Suprapubic skin (tissue), 4 donors: ENCODE data around the gene BAAT. TPM values are rescaled to one million over a fixed set of nuclear protein-coding genes. Genes with fewer than 3 reads are reported as not detected.

ENCODE experiments used
- DNase-seq, 2 donors: peaks; one replicate each; pipeline ENCODE4 v3.0.0-alpha.2; 2019; ENCODE audit warnings: low spot score in 2 of 2
- H3K27ac ChIP-seq: fragments of 200-600 bp; sonication (generic); one replicate; pipeline ENCODE4 v1.5.1; 2019
- H3K27me3 ChIP-seq: fragments of 200-600 bp; sonication (generic); one replicate; pipeline ENCODE4 v1.5.1; 2019
- H3K36me3 ChIP-seq: fragments of 200-600 bp; sonication (generic); one replicate; pipeline ENCODE4 v1.5.1; 2019
- H3K4me1 ChIP-seq: fragments of 200-600 bp; sonication (generic); one replicate; pipeline ENCODE4 v1.5.1; 2019
- H3K4me3 ChIP-seq: fragments of 200-600 bp; sonication (generic); one replicate; pipeline ENCODE4 v1.5.1; 2019; ENCODE audit warnings: mild to moderate bottlenecking
- H3K9me3 ChIP-seq: fragments of 200-600 bp; sonication (generic); one replicate; pipeline ENCODE4 v1.5.1; 2019
- EP300 ChIP-seq: sonication (generic); formaldehyde crosslinking; IDR thresholded peaks from one replicate; pipeline ENCODE4 v1.6.1; 2017; ENCODE audit warnings: antibody characterized with exemption
- POLR2A ChIP-seq, 2 donors: fragments of 450-650 bp; IDR thresholded peaks; one replicate each; pipeline ENCODE4 v1.6.1; 2017; ENCODE audit warnings: antibody characterized with exemption in 2 of 2, mild to moderate bottlenecking in 2 of 2, moderate library complexity in 2 of 2
- POLR2AphosphoS5 ChIP-seq, 3 donors: sonication (generic); formaldehyde crosslinking; IDR thresholded peaks; one replicate each; pipeline ENCODE4 v1.6.1; 2017; ENCODE audit warnings: antibody characterized with exemption in 3 of 3
- WGBS: methylation state at CpG from one replicate; pipeline ENCODE4 v1.1.5; 2018; 5-methylcytosine and 5-hydroxymethylcytosine counted together
- total RNA-seq, 4 donors: library from RNA; depleted of rRNA; stranded (reverse); fragments of >200 nt; gene quantifications; one replicate each; pipeline ENCODE4 v1.1.0, GENCODE V29; 2016
- TF ChIP-seq, protein P1 (sequence below), 2 donors: fragments of 200-600 bp in 1 of 2; fragments of 450-650 bp in 1 of 2; sonication (generic) in 1 of 2; IDR thresholded peaks; one replicate each; pipeline ENCODE4 v1.5.1; 2016 to 2019; ENCODE audit warnings: antibody characterized with exemption in 2 of 2, mild to moderate bottlenecking in 1 of 2, moderate library complexity in 1 of 2

Gene BAAT
- total RNA-seq, 4 donors from 2014 or later, result 2.3 TPM; not detected in 3

DNA sequence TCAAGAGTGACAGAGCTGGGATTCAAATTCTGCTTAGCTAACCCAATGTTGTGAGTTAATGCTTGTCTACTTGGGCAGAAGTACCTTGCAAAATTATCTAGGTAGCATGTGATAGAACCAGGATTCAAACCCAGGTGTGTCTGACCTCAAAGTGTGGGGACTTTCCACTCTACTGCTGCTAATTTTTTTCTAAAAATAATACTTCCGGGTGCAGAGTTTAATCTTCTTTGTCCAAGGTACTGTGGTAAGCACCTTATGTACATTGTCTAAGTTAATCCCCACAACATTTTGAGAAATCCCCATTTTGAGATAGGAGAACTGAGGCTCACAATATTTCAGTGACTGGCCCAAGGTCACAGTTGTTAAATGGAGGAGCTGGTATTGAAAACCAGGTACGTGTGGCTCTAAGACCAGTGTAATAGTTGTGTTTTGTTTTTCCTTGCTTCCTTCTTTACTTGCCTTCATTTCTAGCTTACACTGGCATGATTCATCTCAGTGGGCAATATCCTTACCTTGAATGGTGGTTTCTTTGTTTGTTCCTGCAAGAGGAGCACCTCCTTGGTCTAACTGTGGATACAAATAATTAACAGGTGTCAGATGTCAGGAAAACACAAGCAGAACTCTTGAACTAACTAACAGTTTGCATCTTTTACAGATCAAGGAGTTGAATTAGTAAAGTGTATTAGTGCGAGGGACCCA, 43.3 kb upstream of the BAAT start:
- Histone ChIP-seq H3K4me1 (no peaks in the 10 kb centered on the region), H3K9me3 (no peaks in the 10 kb centered on the region), H3K4me3 (no peak overlapping the region), H3K27me3 (no peaks in the 10 kb centered on the region), H3K36me3 (no peaks in the 10 kb centered on the region), H3K27ac (no peak overlapping the region)
- TF ChIP-seq POLR2AphosphoS5 (IDR thresholded peaks at IDR 0.05), result no peak
- TF ChIP-seq EP300, result no peak
- no peak for TF ChIP-seq POLR2A (IDR thresholded peaks at IDR 0.05)
- TF ChIP-seq, protein P1, sequence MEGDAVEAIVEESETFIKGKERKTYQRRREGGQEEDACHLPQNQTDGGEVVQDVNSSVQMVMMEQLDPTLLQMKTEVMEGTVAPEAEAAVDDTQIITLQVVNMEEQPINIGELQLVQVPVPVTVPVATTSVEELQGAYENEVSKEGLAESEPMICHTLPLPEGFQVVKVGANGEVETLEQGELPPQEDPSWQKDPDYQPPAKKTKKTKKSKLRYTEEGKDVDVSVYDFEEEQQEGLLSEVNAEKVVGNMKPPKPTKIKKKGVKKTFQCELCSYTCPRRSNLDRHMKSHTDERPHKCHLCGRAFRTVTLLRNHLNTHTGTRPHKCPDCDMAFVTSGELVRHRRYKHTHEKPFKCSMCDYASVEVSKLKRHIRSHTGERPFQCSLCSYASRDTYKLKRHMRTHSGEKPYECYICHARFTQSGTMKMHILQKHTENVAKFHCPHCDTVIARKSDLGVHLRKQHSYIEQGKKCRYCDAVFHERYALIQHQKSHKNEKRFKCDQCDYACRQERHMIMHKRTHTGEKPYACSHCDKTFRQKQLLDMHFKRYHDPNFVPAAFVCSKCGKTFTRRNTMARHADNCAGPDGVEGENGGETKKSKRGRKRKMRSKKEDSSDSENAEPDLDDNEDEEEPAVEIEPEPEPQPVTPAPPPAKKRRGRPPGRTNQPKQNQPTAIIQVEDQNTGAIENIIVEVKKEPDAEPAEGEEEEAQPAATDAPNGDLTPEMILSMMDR (IDR thresholded peaks at IDR 0.05), result no peak
- WGBS, result 99% methylated on average over 3 of the region's 3 CpGs
- no peak for DNase-seq

DNA sequence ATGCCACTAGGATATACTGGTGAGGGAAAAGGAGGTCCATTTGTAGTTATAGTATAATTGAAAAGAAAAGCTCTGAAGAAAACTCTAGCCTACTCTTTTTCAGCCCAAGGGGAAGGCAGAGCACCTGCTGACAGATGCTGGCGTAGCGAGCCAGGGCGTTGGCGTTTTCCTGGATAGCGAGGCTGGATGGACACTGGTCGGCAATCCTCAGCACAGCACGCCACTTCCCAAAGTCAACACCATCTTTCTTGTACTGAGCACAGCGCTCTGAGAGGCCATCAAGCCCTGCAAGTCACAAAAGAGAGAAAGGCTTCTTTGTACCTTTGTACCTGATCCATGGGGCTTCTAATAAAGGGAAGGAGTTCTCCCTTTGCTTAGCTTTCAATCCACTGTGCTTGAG, 42.6 kb upstream of the BAAT start:
- no peaks in the 10 kb centered on the region for H3K27me3 ChIP-seq
- no peaks in the 10 kb centered on the region for H3K4me1 ChIP-seq
- no peaks in the 10 kb centered on the region for H3K36me3 ChIP-seq
- no peak for DNase-seq
- H3K27ac ChIP-seq, result no peak overlapping the region
- no peak for TF ChIP-seq POLR2A (IDR thresholded peaks at IDR 0.05)
- 93% methylated on average over 8 of the region's 8 CpGs for WGBS
- no peak overlapping the region for H3K4me3 ChIP-seq
- no peaks in the 10 kb centered on the region for H3K9me3 ChIP-seq

DNA sequence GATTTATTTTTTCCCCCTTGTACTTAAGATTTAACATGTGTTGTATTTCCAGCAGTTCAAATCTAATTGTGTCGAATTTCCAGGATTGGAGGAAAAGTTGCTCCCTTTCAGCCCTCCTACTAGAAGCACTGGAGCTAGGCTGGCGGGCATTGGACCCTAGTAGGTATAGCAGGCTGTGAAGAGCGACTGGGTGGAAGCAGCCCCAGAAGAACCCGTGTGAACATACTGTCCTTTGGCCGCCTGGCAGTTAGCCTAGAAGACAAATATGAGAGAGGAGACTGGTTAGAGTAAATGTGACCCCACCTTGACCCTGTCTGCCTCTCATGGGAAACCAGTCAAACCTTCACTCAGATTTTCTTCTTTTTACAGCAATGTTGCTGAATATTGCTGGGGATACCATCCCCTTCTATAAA, 36.9 kb upstream of the BAAT start:
- H3K36me3 ChIP-seq, result no peaks in the 10 kb centered on the region
- H3K27me3 ChIP-seq, result no peaks in the 10 kb centered on the region
- 88% methylated on average over 5 of the region's 5 CpGs for WGBS
- H3K27ac ChIP-seq, result no peak overlapping the region
- no peak overlapping the region for H3K4me3 ChIP-seq
- H3K9me3 ChIP-seq, result no peaks in the 10 kb centered on the region
- TF ChIP-seq, protein P1 (IDR thresholded peaks at IDR 0.05), result no peak
- TF ChIP-seq POLR2AphosphoS5 (IDR thresholded peaks at IDR 0.05), result no peak
- TF ChIP-seq POLR2A (IDR thresholded peaks at IDR 0.05), result no peak
- no peak for DNase-seq
- no peaks in the 10 kb centered on the region for H3K4me1 ChIP-seq

DNA sequence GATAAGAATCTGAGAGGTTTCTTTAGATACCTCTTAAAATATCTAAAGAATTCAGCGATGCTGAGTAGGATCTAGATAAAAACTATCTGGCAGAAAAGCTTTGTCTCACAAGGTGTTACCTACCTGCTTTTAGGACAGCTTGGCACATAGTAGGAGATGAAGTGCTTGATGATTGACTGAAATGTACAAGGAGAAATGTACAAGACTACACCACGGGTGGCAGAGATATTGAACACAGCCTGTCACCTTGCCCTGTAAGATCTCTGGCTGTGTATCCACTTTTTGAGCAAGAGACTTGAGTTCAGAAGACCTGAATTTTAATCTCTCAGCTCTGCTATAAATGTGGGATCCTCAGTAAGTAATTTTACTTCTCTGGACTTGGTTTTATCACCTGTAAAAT, 35.1 kb upstream of the BAAT start:
- TF ChIP-seq EP300, result no peak
- no peak for TF ChIP-seq POLR2A (IDR thresholded peaks at IDR 0.05)
- TF ChIP-seq, protein P1 (IDR thresholded peaks at IDR 0.05), result no peak
- no peak for TF ChIP-seq POLR2AphosphoS5 (IDR thresholded peaks at IDR 0.05)
- WGBS, result 72% methylated on average over 2 of the region's 2 CpGs
- Histone ChIP-seq H3K4me3 (no peak overlapping the region), H3K4me1 (no peaks in the 10 kb centered on the region), H3K9me3 (peaks cover 8% of the 10 kb centered on the region), H3K27me3 (no peaks in the 10 kb centered on the region), H3K36me3 (no peaks in the 10 kb centered on the region), H3K27ac (no peak overlapping the region)
- no peak for DNase-seq

DNA sequence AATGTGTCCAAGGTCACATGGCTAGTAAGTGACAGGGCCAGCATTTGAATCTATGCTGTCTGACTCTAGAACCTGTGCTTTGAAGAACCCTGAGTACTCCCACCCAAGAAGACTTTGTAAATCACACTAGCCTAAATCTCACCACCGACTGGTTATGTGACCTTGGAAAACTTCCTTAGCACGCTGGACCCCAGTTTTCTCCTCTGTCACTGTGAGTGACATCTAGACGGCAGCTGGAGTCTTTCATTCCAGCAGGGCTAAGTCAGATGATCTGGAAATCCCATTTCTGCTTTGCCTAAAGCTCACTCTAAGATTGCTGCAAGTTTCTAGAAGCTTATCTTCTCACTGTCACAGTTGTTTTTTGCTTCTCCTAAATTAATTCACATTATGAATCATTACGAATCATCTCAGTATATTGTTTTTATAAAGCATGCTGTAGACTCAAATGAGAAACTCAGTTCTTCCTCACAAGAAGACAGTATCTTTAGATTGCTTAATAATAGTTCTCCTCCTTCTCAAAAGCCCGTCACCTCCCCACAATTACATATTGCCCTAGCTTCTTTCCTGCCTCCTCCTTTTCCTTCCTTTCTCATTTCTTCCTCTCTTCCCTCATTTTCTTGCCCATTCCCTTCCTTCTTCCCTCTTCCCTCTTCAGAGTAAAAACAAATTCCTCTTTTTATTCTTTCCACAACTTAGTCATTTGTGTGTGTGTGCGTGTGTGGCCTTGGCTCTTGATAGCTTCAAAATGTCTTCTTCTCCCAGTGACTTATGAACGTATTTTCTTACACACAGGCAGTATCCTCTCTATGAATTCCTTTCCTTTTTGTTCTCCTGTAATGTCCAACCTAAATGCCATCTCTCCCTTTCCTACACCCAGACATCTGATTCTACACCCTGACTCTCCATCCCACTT, 34.0 kb upstream of the BAAT start:
- WGBS, result 77% methylated on average over 7 of the region's 7 CpGs
- no peak for DNase-seq
- no peaks in the 10 kb centered on the region for H3K4me1 ChIP-seq
- H3K4me3 ChIP-seq, result no peak overlapping the region
- no peaks in the 10 kb centered on the region for H3K27me3 ChIP-seq
- peaks cover 19% of the 10 kb centered on the region for H3K9me3 ChIP-seq
- H3K36me3 ChIP-seq, result no peaks in the 10 kb centered on the region
- no peak overlapping the region for H3K27ac ChIP-seq
- TF ChIP-seq POLR2AphosphoS5 (IDR thresholded peaks at IDR 0.05) (no peak), POLR2A (IDR thresholded peaks at IDR 0.05) (no peak), EP300 (no peak)
- TF ChIP-seq, protein P1 (IDR thresholded peaks at IDR 0.05), result no peak
